Renal cortex interstitium (tissue), 11 donors: Measurements from ENCODE around the gene IL18R1. TPM values are rescaled to one million over a fixed set of nuclear protein-coding genes. Genes with fewer than 3 reads are reported as not detected.

Experiments used
- DNase-seq, 11 donors: peaks; one replicate each; pipeline ENCODE4 v3.0.0-alpha.2; 2013; ENCODE audit warnings: low read depth in 9 of 11, low spot score in 4 of 11; ENCODE audit errors: extremely low read depth in 1 of 11
- polyA plus RNA-seq, 3 donors: library from polyadenylated mRNA; unstranded; fragments of 120-200 nt; gene quantifications; one replicate each; pipeline ENCODE4 v1.2.1, GENCODE V29; 2013; ENCODE audit not compliant: insufficient read length in 3 of 3

Gene IL18R1
- polyA plus RNA-seq, 3 donors = 1.8 to 2.9 (median 2.2) TPM

GRCh38 chr2:102337481-102338386 is 17.9 kb upstream of the IL18R1 start:
- no peak for DNase-seq

GRCh38 chr2:102340778-102341177 is 14.8 kb upstream of the IL18R1 start:
- no peak for DNase-seq

DNA sequence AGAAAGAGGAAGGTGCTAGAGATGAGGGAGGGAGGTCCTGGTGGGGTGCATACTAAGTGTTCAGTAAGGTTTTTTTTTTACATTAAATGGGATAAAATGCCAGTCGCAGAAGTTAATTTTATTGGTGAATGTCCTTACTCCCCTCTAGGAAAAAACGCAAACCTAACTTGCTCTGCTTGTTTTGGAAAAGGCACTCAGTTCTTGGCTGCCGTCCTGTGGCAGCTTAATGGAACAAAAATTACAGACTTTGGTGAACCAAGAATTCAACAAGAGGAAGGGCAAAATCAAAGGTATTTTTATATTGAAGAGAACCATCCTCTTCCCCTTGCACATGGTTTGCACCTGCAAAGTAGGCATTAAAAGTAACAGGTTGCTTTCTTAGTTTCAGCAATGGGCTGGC is 12.7 kb upstream of the IL18R1 start:
- DNase-seq = no peak

GRCh38 chr2:102344397-102344796 is 11.2 kb upstream of the IL18R1 start:
- DNase-seq = no peak

DNA sequence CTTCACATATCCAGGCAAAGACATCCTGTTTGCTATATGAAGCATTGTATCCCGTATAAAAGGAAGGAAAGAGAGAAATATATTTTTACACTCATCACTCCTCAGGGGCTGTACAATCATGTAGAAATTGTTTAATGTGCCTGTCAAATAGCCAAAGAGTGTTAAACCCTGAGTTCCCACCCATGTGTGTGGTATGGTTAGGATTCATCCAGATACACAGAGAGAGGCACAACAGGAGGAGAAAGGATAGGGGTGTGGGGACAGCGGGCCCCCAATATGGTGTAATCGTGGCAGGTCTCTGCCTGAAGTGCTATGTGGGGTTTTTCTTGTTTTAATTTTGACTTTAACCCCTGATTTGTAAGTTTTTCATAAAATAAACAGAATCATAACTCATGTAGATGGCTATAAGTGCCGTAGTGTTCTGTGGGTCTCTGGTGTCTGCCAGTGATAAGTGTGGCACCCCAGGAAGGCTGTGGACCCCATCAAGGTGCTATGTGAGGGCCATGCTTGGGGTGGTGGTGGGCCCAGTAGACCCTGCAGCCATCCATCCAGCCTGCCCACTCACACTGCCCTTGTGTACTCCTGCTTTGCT is 10.2 kb upstream of the IL18R1 start:
- DNase-seq = no peak

GRCh38 chr2:102346381-102347130 is 9.0 kb upstream of the IL18R1 start:
- no peak for DNase-seq

DNA sequence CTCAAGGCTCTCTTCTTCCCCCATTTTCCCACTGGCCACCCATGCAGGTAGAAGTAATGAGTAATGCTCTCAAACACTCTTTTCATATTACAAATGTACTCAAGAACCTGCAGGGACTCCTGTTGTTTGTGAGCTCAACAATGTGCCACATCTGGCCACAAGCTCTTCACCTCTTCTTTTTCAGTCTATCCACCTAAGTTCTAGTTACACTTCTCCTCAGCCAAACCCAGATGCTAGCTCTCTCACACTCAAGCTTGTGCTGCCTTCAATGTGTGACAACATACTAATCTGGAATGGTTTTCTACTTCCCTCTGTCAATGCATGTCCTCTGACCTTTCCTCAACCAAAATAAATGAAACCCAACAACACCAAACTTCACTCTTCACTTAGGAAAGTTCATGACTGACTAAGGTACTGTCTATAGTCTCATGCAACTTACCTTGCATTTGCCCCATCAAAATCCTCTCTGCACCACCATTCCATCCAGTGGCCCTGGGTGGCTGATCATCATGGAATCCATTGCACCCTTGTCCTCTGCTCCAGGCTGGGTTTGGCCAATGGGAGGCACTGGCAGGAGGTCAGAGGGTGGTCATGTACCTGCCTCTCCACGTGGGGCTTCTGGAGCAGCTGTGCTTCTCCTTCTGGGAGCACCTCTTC is 5.3 kb upstream of the IL18R1 start:
- no peak for DNase-seq

DNA sequence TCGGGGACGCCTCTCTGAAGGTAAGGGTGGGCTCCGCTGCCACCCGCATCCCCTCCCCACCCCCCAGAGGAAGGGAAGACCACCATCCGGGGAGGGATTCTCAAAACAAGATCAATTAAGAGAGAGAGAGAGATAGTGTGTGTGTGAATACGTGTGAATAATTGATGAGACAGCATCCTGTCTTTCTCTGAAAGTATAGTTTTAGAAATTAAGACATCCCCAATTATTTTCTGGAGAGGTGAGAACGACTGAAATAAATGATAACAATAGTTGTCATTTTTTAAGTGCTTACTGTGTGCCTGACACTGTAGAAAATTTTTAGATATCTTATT is 751 bp downstream of the IL18R1 start:
- no peak for DNase-seq

- DNase-seq = no peak
Measured at GRCh38 chr2:102356741-102357140, 1.1 kb downstream of the IL18R1 start.

- no peak for DNase-seq
Measured at GRCh38 chr2:102357937-102358336, 2.3 kb downstream of the IL18R1 start.

DNA sequence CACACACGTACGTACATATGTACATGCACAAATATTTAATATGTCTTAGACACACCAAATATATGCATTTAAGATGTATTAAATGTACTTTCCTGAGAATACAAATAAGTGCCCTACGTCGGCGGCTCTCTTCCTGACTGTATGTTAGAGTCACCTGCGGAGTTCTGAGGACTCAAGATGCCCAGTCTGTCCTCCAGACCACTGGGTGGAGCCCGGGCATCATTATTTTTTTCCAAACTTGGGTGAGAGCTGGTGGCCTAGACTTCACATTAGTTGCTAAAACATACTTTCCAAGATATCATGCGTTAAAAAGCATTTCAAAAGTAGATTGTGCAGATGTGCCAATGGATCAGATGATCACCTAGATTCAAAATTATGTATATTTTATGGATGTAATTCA is 2.9 kb downstream of the IL18R1 start:
- no peak for DNase-seq

DNA sequence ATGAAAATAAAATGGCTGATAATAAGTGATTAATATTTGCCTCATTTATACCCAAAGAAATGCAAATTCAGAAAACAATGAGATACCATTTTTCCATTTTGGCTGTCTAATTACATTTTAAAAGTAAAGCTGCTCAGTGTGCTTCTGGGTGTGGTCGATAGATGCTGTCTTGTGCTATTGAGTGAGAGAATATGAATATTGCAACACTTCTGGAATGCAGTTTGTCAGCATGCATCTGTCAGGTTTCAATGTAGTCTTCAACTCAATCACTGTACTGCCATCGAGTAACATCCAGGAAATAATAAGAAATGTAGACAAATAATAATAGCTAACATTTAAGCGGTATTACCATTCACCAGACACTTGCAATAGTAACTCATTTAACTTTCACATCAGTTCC is 3.9 kb downstream of the IL18R1 start:
- no peak for DNase-seq

DNA sequence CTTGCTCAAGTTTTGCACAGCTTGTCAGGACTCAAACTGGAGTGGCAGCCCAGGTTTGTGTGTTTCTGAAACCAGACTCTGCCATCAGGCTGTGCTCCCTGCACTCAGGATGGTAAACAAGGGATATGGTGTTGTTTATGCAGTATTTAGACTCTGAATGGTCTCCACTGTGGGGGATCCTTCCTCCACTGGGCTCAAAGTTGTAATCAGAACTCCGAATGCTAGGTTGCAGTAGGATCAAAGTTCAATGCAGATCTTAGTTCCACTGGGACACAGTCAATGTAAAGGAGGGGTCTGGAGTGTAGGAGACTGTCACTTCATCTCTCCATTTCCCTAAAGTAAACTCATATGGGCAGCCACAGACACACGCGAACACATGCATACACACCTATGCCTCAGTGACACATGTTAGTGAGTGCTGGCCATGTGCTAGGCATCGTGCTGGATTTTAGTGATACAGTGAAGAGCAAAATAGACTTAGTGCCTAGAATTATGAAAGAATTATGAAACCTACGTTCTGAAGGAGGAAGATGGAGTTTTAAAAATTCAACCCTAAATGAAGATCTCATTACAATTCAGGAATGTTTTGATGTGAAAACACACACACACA is 6.1 kb downstream of the IL18R1 start:
- DNase-seq = no peak

DNA sequence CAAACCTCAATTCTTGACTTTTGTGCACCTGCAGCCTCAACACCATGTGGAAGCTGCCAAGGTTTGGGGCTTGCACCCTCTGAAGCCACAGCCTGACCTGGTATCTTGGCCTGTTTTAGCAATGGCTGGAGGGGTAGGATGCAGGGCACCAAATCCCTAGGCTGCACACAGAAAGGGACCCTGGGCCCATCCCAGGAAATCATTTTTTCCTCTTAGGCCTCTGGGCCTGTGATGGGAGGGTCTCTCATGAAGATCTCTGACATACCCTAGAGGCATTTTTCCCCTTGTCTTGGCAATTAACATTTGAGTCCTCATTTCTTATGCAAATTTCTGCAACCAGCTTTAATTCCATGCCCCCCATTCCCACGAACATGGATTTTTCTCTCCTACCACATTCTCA is 10.2 kb downstream of the IL18R1 start:
- DNase-seq = no peak

DNA sequence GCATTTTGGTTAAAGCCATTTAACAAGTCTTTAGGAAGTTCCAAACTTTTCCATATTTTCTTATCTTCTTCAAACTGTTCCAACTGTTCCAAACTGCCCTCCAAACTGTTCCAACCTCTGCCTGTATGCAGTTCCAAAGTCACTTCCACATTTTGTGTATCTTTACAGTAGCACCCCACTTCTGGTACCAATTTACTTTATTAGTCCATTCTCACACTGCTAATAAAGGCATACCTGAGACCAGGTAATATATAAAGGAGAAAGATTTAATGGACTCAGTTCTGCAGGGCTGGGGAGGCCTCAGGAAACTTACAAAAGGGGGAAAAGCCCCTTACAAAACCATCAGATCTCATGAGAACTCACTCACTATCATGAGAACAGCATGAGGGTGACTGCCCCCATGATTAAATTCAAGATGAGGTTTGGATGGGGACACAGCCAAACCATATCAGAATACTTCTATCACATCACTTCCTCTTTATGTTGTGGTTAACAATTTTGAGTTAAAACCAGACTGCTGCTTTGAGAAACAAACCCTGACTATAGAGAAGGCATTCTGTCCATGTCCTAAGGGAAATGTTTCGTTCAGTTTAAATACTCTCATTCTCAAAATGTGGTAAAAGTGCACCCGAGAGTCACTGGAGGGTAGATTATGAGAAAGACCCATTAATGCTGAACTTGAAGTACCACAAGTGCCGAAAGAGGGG is 11.0 kb downstream of the IL18R1 start:
- no peak for DNase-seq

GRCh38 chr2:102367331-102367971 is 11.9 kb downstream of the IL18R1 start:
- DNase-seq = no peak

DNA sequence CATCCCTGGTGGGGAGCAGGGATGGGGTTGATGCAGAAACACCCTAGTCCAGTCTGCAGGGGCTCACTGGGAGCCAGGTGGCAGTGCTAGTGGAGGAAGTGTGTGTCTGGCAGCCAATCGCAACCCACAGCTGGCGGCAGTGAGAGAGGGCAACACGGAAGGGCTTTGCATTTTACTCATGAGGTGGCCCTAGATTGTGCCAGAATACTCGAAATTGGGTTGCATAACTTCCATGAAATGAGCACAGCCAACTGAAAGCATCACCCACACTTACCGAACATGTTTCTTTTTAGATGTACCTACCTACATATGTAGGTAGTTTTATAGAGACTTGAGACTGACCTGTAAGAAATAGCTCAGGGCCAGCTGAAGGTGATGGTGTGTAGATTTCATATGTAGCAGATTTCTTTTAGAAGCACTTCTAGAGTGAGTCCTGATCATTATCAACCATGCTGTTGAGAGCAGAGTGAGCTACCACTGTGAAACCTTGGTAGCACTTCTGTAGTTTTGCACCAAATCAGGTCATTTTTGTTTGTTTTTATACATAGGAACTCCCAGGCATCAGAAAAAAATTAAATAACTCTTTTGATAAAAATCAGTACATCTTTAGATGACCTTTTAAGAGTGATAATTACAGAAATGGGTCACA is 13.0 kb downstream of the IL18R1 start:
- no peak for DNase-seq

GRCh38 chr2:102369866-102370265 is 14.3 kb downstream of the IL18R1 start:
- no peak for DNase-seq
